ENCODE results near the gene HUWE1.

DNA sequence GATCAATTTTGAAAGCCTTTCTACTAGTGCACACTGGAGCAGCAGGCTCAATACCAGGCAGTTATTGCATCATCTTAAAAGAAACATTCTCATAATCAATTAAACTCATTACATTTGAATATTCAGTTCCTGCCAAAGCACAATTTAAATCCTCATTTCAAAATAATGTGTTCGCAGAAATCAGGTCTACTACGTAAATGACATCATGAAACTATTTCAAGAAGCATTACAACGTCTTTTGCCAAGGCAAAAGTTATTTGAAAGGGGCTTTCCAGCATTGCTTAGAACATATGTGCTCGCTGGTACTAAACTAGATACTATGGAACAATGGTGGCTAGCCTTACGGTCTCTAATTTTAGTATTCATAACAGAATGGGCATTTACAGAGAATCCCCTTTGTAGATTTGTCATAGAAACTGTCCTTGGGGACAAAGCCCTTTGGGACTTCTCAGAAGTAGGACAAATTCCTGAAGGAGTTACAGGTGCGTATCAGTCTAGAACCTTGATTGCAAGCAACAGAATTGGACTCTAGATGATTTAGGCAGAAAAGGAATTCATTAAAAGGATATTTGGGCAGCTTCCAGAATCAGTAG, 27.6 kb upstream of the HUWE1 start:
- no peak for TF ChIP-seq POLR2A (IDR thresholded peaks at IDR 0.05; ENCODE audit: low read length)
- no peak for TF ChIP-seq GATA1 (IDR thresholded peaks at IDR 0.05; ENCODE audit: low read depth, low read length)
